K562 (cell line): ENCODE measurements around the gene GUCY2D.

Source experiments
- EZH2 ChIP-seq: IDR thresholded peaks from 2 replicates; pipeline ENCODE4 v1.6.1; 2012; ENCODE audit warnings: low read depth, mild to moderate bottlenecking, inconsistent platforms, low read length, borderline replicate concordance
- SRSF9 ChIP-seq: fragments of 200-400 bp; formaldehyde crosslinking; IDR thresholded peaks from 2 replicates; pipeline ENCODE4 v1.6.1; 2017; ENCODE audit warnings: low read depth, low read length, borderline replicate concordance
- YY1 ChIP-seq, 3 experiments: IDR thresholded peaks; 2 replicates each; pipeline ENCODE4 v1.6.1; 2011; ENCODE audit warnings: low read length in 2 of 3, mild to moderate bottlenecking in 2 of 3, moderate library complexity in 2 of 3, borderline replicate concordance in 1 of 3, control low read depth in 1 of 3, low read depth in 1 of 3; ENCODE audit not compliant: insufficient read depth in 3 of 3, insufficient replicate concordance in 2 of 3, control insufficient read depth in 1 of 3, insufficient read length in 1 of 3; ENCODE audit errors: extremely low read depth in 1 of 3
- ZNF282 ChIP-seq: sonication (generic); formaldehyde crosslinking; IDR thresholded peaks from 2 replicates; pipeline ENCODE4 v1.8.1; 2023; ENCODE audit warnings: missing genetic modification reagents
- TF ChIP-seq, protein P1 (sequence below): fragments of 250-450 bp; sonication (Bioruptor Pico); IDR thresholded peaks from 2 replicates; pipeline ENCODE4 v1.8.0; 2022; ENCODE audit warnings: moderate library complexity, mild to moderate bottlenecking, inconsistent platforms

- TF ChIP-seq, protein P1, sequence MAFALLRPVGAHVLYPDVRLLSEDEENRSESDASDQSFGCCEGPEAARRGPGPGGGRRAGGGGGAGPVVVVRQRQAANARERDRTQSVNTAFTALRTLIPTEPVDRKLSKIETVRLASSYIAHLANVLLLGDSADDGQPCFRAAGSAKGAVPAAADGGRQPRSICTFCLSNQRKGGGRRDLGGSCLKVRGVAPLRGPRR (CRISPR knock-in tag): no peak
- TF ChIP-seq EZH2 (no peak), YY1 (IDR thresholded peaks at IDR 0.05; ENCODE audit: borderline replicate concordance in 1 of 3, control insufficient read depth in 1 of 3, extremely low read depth in 1 of 3, insufficient read depth in 3 of 3, insufficient read length in 1 of 3, insufficient replicate concordance in 2 of 3, low read depth in 1 of 3, low read length in 2 of 3) (no peak), SRSF9 (no peak), ZNF282 (CRISPR knock-in tag) (no peak)
Measured at GRCh38 chr17:8062435-8062806, 60.0 kb downstream of the GUCY2D start.
